SU-DHL-6 (cell line): Measurements from ENCODE around the gene FBXL3.

Experiments used
- H2AFZ ChIP-seq: fragments of 200-600 bp; sonication (generic); 2 replicates; pipeline ENCODE4 v1.6.1; 2014; ENCODE audit warnings: low read depth, mild to moderate bottlenecking, moderate library complexity, mixed read lengths, antibody characterized with exemption, low read length; ENCODE audit not compliant: severe bottlenecking
- H3F3A ChIP-seq: fragments of 200-600 bp; shearing (Covaris generic); 2 replicates; pipeline ENCODE4 v1.6.0; 2016; ENCODE audit warnings: antibody characterized with exemption, mild to moderate bottlenecking; ENCODE audit not compliant: insufficient read depth
- H3K27ac ChIP-seq: fragments of 200-600 bp; sonication (generic); 2 replicates; pipeline ENCODE4 v1.5.1; 2016; ENCODE audit warnings: low read depth, mild to moderate bottlenecking, low read length, moderate library complexity, mixed read lengths
- H3K27me3 ChIP-seq: fragments of 200-600 bp; sonication (generic), shearing (Covaris generic); 2 replicates; pipeline ENCODE4 v1.6.0; 2014; ENCODE audit warnings: mild to moderate bottlenecking, low read length
- H3K36me3 ChIP-seq: fragments of 200-600 bp; sonication (generic); 2 replicates; pipeline ENCODE4 v1.6.1; 2014; ENCODE audit warnings: mild to moderate bottlenecking, low read length, mixed read lengths
- H3K4me2 ChIP-seq: fragments of 300-600, 200-600 bp; shearing (Covaris generic), sonication (generic); 2 replicates; pipeline ENCODE4 v1.6.0; 2014; ENCODE audit warnings: low read length, low read depth, mild to moderate bottlenecking; ENCODE audit not compliant: poor library complexity, severe bottlenecking
- H3K4me3 ChIP-seq: fragments of 200-600 bp; sonication (generic); 2 replicates; pipeline ENCODE4 v1.5.1; 2014; ENCODE audit warnings: antibody characterized with exemption, low read length, mild to moderate bottlenecking, mixed read lengths; ENCODE audit not compliant: insufficient read depth, poor library complexity, severe bottlenecking
- H3K79me2 ChIP-seq: fragments of 200-600 bp; sonication (generic); 2 replicates; pipeline ENCODE4 v1.6.1; 2014; ENCODE audit warnings: mild to moderate bottlenecking, low read length, moderate library complexity; ENCODE audit not compliant: insufficient read depth
- H3K9ac ChIP-seq: fragments of 200-600 bp; sonication (generic); 2 replicates; pipeline ENCODE4 v1.7.0; 2014; ENCODE audit warnings: mild to moderate bottlenecking, low read length
- H3K9me2 ChIP-seq: fragments of 200-600 bp; sonication (generic); replicated peaks from 2 replicates; pipeline ENCODE4 v1.6.1; 2014; ENCODE audit warnings: low read length; ENCODE audit not compliant: insufficient read depth
- H3K9me3 ChIP-seq: fragments of 200-600 bp; sonication (generic); 2 replicates; pipeline ENCODE4 v1.6.1; 2014; ENCODE audit warnings: low read length, mixed read lengths; ENCODE audit not compliant: insufficient read depth
- H4K20me1 ChIP-seq: fragments of 200-600 bp; sonication (generic); 2 replicates; pipeline ENCODE4 v1.6.1; 2014; ENCODE audit warnings: low read depth, mild to moderate bottlenecking, antibody characterized with exemption, low read length, moderate library complexity, mixed read lengths
- EZH2phosphoT487 ChIP-seq: fragments of 200-600 bp; sonication (generic), shearing (Covaris generic); conservative IDR thresholded peaks from 2 replicates; pipeline ENCODE4 v1.6.1; 2018; ENCODE audit warnings: mild to moderate bottlenecking, antibody characterized with exemption, low read length, moderate library complexity, mixed read lengths
- TF ChIP-seq, protein P1 (sequence below): fragments of 200-600 bp; sonication (generic); IDR thresholded peaks from one replicate; pipeline ENCODE4 v1.5.1; 2017; ENCODE audit warnings: antibody characterized with exemption, mild to moderate bottlenecking, low read length, moderate library complexity; ENCODE audit not compliant: insufficient read depth, poor library complexity, severe bottlenecking

FBXL3 gene

DNA sequence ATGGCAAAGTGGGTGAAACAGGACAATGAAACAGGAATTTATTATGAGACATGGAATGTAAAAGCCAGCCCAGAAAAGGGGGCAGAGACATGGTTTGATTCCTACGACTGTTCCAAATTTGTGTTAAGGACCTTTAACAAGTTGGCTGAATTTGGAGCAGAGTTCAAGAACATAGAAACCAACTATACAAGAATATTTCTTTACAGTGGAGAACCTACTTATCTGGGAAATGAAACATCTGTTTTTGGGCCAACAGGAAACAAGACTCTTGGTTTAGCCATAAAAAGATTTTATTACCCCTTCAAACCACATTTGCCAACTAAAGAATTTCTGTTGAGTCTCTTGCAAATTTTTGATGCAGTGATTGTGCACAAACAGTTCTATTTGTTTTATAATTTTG, 26.5 kb downstream of the FBXL3 start:
- H3K36me3 ChIP-seq: peaks cover 18% of the 10 kb centered on the region
- no peak for TF ChIP-seq EZH2phosphoT487
- TF ChIP-seq, protein P1, sequence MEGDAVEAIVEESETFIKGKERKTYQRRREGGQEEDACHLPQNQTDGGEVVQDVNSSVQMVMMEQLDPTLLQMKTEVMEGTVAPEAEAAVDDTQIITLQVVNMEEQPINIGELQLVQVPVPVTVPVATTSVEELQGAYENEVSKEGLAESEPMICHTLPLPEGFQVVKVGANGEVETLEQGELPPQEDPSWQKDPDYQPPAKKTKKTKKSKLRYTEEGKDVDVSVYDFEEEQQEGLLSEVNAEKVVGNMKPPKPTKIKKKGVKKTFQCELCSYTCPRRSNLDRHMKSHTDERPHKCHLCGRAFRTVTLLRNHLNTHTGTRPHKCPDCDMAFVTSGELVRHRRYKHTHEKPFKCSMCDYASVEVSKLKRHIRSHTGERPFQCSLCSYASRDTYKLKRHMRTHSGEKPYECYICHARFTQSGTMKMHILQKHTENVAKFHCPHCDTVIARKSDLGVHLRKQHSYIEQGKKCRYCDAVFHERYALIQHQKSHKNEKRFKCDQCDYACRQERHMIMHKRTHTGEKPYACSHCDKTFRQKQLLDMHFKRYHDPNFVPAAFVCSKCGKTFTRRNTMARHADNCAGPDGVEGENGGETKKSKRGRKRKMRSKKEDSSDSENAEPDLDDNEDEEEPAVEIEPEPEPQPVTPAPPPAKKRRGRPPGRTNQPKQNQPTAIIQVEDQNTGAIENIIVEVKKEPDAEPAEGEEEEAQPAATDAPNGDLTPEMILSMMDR: no peak
- no peak overlapping the region for H2AFZ ChIP-seq
- no peaks in the 10 kb centered on the region for H3K9me3 ChIP-seq
- no peak overlapping the region for H3K27ac ChIP-seq
- no peaks in the 10 kb centered on the region for H3K27me3 ChIP-seq
- H3K9me2 ChIP-seq: no peaks in the 10 kb centered on the region
- H4K20me1 ChIP-seq: no peaks in the 10 kb centered on the region
- H3K9ac ChIP-seq: no peak overlapping the region
- H3K4me2 ChIP-seq: no peak overlapping the region
- H3K4me3 ChIP-seq: no peak overlapping the region
- peaks cover 12% of the 10 kb centered on the region for H3F3A ChIP-seq
- no peaks in the 10 kb centered on the region; the same call in 1 of the 2 replicates for H3K79me2 ChIP-seq

DNA sequence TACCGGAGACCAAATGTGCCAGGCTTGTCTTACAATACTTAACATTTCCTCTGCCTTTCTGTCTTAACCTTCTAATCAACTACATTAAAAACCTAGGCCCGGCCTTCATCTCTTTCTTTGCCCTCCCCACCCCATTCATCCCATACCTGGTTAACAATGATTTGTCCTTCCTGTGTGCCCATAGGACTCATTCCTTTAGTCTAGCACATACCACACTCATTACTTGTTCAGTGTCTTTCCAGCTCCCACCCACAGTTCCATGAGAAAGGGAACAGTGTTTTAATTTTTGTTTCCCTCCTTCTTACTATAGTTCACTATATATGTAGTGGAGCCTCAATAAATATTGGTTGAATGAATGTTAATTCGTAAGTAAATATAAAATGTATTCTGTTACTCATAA, 32.7 kb downstream of the FBXL3 start:
- H3K4me3 ChIP-seq: no peak overlapping the region
- H3K27ac ChIP-seq: no peak overlapping the region
- H4K20me1 ChIP-seq: no peaks in the 10 kb centered on the region
- no peaks in the 10 kb centered on the region for H3K36me3 ChIP-seq
- H3K27me3 ChIP-seq: no peaks in the 10 kb centered on the region
- no peak overlapping the region for H3K4me2 ChIP-seq
- H2AFZ ChIP-seq: no peak overlapping the region
- no peaks in the 10 kb centered on the region for H3K9me3 ChIP-seq
- H3K9ac ChIP-seq: no peak overlapping the region
- no peaks in the 10 kb centered on the region for H3K9me2 ChIP-seq
- H3K79me2 ChIP-seq: 0 out of 2 replicates have a peak, but pooled peaks cover 3% of the 10 kb centered on the region
- TF ChIP-seq EZH2phosphoT487: no peak
- TF ChIP-seq, protein P1: no peak
- H3F3A ChIP-seq: no peaks in the 10 kb centered on the region

- H3K9ac ChIP-seq: no peak overlapping the region
- H3K27me3 ChIP-seq: no peaks in the 10 kb centered on the region
- no peaks in the 10 kb centered on the region for H3K36me3 ChIP-seq
- H3K4me2 ChIP-seq: peak overlapping the region; percentile 70
- no peaks in the 10 kb centered on the region for H3F3A ChIP-seq
- no peak overlapping the region for H3K4me3 ChIP-seq
- H3K9me3 ChIP-seq: no peaks in the 10 kb centered on the region
- TF ChIP-seq EZH2phosphoT487: no peak
- TF ChIP-seq, protein P1: no peak
- H3K79me2 ChIP-seq: 0 out of 2 replicates have a peak, but pooled peaks cover 3% of the 10 kb centered on the region
- no peak overlapping the region for H2AFZ ChIP-seq
- H3K27ac ChIP-seq: no peak overlapping the region
- no peaks in the 10 kb centered on the region for H3K9me2 ChIP-seq
- H4K20me1 ChIP-seq: no peaks in the 10 kb centered on the region
These were observed 33.5 kb downstream of the FBXL3 start for GRCh38 chr13:76993473-76993872.
